HEK293 (cell line): ENCODE measurements around the gene SNX33.

Source experiments
- AEBP2 ChIP-seq: fragments of 450-650 bp; formaldehyde crosslinking; IDR thresholded peaks from 2 replicates; pipeline ENCODE4 v1.5.1; 2016; ENCODE audit warnings: missing biosample characterization, missing genetic modification characterization, borderline replicate concordance
- GLI4 ChIP-seq: fragments of 450-650 bp; formaldehyde crosslinking; IDR thresholded peaks from 2 replicates; pipeline ENCODE4 v1.5.1; 2016; ENCODE audit warnings: missing biosample characterization, missing genetic modification characterization
- KLF16 ChIP-seq: fragments of 450-650 bp; formaldehyde crosslinking; IDR thresholded peaks from 2 replicates; pipeline ENCODE4 v1.5.1; 2017; ENCODE audit warnings: missing biosample characterization, missing genetic modification characterization
- MYNN ChIP-seq: fragments of 450-650 bp; formaldehyde crosslinking; IDR thresholded peaks from 2 replicates; pipeline ENCODE4 v1.5.1; 2016; ENCODE audit warnings: missing biosample characterization, missing genetic modification characterization, borderline replicate concordance
- PRDM1 ChIP-seq: fragments of 450-650 bp; formaldehyde crosslinking; IDR thresholded peaks from 2 replicates; pipeline ENCODE4; 2016; ENCODE audit warnings: missing biosample characterization, missing genetic modification characterization
- REST ChIP-seq: fragments of 450-650 bp; formaldehyde crosslinking; IDR thresholded peaks from 2 replicates; pipeline ENCODE4 v1.5.1; 2016; ENCODE audit warnings: missing biosample characterization, missing genetic modification characterization
- SP7 ChIP-seq: fragments of 450-650 bp; formaldehyde crosslinking; IDR thresholded peaks from 2 replicates; pipeline ENCODE4 v1.5.1; 2016; ENCODE audit warnings: missing biosample characterization, missing genetic modification characterization
- TCF7L2 ChIP-seq: IDR thresholded peaks from 2 replicates; pipeline ENCODE4 v1.6.1; 2011; ENCODE audit warnings: low read depth, mild to moderate bottlenecking, inconsistent platforms, low read length, moderate library complexity, borderline replicate concordance
- TSHZ1 ChIP-seq: fragments of 450-650 bp; formaldehyde crosslinking; IDR thresholded peaks from 2 replicates; pipeline ENCODE4 v1.5.1; 2016; ENCODE audit warnings: missing biosample characterization, missing genetic modification characterization, borderline replicate concordance
- ZBTB10 ChIP-seq: fragments of 450-650 bp; formaldehyde crosslinking; IDR thresholded peaks from 2 replicates; pipeline ENCODE4 v1.5.1; 2016; ENCODE audit warnings: missing biosample characterization, missing genetic modification characterization
- ZBTB48 ChIP-seq: fragments of 450-650 bp; formaldehyde crosslinking; IDR thresholded peaks from 2 replicates; pipeline ENCODE4 v1.5.1; 2016; ENCODE audit warnings: missing biosample characterization, missing genetic modification characterization
- ZBTB49 ChIP-seq: fragments of 450-650 bp; formaldehyde crosslinking; IDR thresholded peaks from 2 replicates; pipeline ENCODE4 v1.5.1; 2016; ENCODE audit warnings: missing biosample characterization, missing genetic modification characterization, low read depth
- ZFHX2 ChIP-seq: fragments of 450-650 bp; formaldehyde crosslinking; conservative IDR thresholded peaks from 2 replicates; pipeline ENCODE4 v1.5.1; 2016; ENCODE audit warnings: missing biosample characterization, missing genetic modification characterization
- ZNF214 ChIP-seq: fragments of 450-650 bp; formaldehyde crosslinking; IDR thresholded peaks from 2 replicates; pipeline ENCODE4 v1.5.1; 2017; ENCODE audit warnings: missing biosample characterization, mild to moderate bottlenecking, missing genetic modification characterization, borderline replicate concordance
- ZNF239 ChIP-seq: fragments of 450-650 bp; formaldehyde crosslinking; IDR thresholded peaks from 2 replicates; pipeline ENCODE4 v1.5.1; 2016; ENCODE audit warnings: missing biosample characterization, missing genetic modification characterization
- ZNF341 ChIP-seq: fragments of 450-650 bp; formaldehyde crosslinking; IDR thresholded peaks from 2 replicates; pipeline ENCODE4; 2016; ENCODE audit warnings: low read depth, missing biosample characterization, missing genetic modification characterization
- ZNF362 ChIP-seq: fragments of 450-650 bp; formaldehyde crosslinking; IDR thresholded peaks from 2 replicates; pipeline ENCODE4 v1.5.1; 2016; ENCODE audit warnings: missing biosample characterization, missing genetic modification characterization
- ZNF394 ChIP-seq: fragments of 450-650 bp; formaldehyde crosslinking; IDR thresholded peaks from 2 replicates; pipeline ENCODE4 v1.5.1; 2016; ENCODE audit warnings: missing biosample characterization, missing genetic modification characterization, mild to moderate bottlenecking, moderate library complexity, borderline replicate concordance
- ZNF600 ChIP-seq: fragments of 450-650 bp; formaldehyde crosslinking; IDR thresholded peaks from 2 replicates; pipeline ENCODE4 v1.5.1; 2016; ENCODE audit warnings: missing biosample characterization, missing genetic modification characterization
- ZNF658 ChIP-seq: fragments of 450-650 bp; formaldehyde crosslinking; IDR thresholded peaks from 2 replicates; pipeline ENCODE4; 2016; ENCODE audit warnings: missing biosample characterization, missing genetic modification characterization
- ZNF660 ChIP-seq: fragments of 450-650 bp; IDR thresholded peaks from 2 replicates; pipeline ENCODE4 v1.5.1; 2018; ENCODE audit warnings: missing biosample characterization, mild to moderate bottlenecking, missing genetic modification characterization
- ZNF707 ChIP-seq: fragments of 450-650 bp; formaldehyde crosslinking; IDR thresholded peaks from 2 replicates; pipeline ENCODE4 v1.5.1; 2016; ENCODE audit warnings: missing biosample characterization, missing genetic modification characterization
- ZNF792 ChIP-seq: fragments of 450-650 bp; formaldehyde crosslinking; IDR thresholded peaks from 2 replicates; pipeline ENCODE4 v1.5.1; 2016; ENCODE audit warnings: missing biosample characterization, missing genetic modification characterization

The SNX33 gene

GRCh38 chr15:75639709-75640482 lies 7.8 kb upstream of the SNX33 start, which contains the start of gene IMP3 (continued):
- TF ChIP-seq ZFHX2 (tag by site-specific recombination) = peak; percentile 86
- TF ChIP-seq ZNF707 = no peak
- TF ChIP-seq ZNF341 (tag by site-specific recombination) = peak; percentile 90
- TF ChIP-seq GLI4 (tag by site-specific recombination) = peak; percentile 58; the same call in 1 of the 2 replicates
- peak; percentile 96 for TF ChIP-seq KLF16
- TF ChIP-seq PRDM1 = no peak
- TF ChIP-seq ZNF394 (tag by site-specific recombination) = no peak; the same call in 1 of the 2 replicates
- peak; percentile 100 for TF ChIP-seq ZNF600 (tag by site-specific recombination)
- TF ChIP-seq TSHZ1 (tag by site-specific recombination) = no peak
- no peak for TF ChIP-seq TCF7L2
- peak; percentile 96 for TF ChIP-seq ZBTB48 (tag by site-specific recombination)
- no peak; the same call in 1 of the 2 replicates for TF ChIP-seq ZNF658 (tag by site-specific recombination)
- peak; percentile 80 for TF ChIP-seq SP7 (tag by site-specific recombination)
- TF ChIP-seq ZBTB10 (tag by site-specific recombination) = peak; percentile 87
- no peak for TF ChIP-seq MYNN (tag by site-specific recombination)
- no peak for TF ChIP-seq ZNF239 (tag by site-specific recombination)
- TF ChIP-seq ZBTB49 = no peak
- TF ChIP-seq ZNF792 (tag by site-specific recombination) = peak; percentile 87
- TF ChIP-seq ZNF660 (tag by site-specific recombination) = no peak; the same call in none of the 2 replicates
- 0 out of 2 replicates have a peak, but pooled peaks have one; percentile 37 for TF ChIP-seq REST (tag by site-specific recombination)
- TF ChIP-seq AEBP2 (tag by site-specific recombination) = no peak
- TF ChIP-seq ZNF362 (tag by site-specific recombination) = no peak
- TF ChIP-seq ZNF214 (tag by site-specific recombination) = no peak
